Measurements from ENCODE around the gene PLET1.

PLET1 gene

GRCh38 chr11:112241486-112241885 lies 19.2 kb downstream of the PLET1 start:
- DNase-seq (ENCODE audit: low read depth in 2 of 2) = peak in 1 of 2 experiments; percentile 52

GRCh38 chr11:112238041-112238440 lies 22.6 kb downstream of the PLET1 start:
- no peak for DNase-seq (ENCODE audit: low read depth in 2 of 2)

- no peak for DNase-seq (ENCODE audit: low read depth in 2 of 2)
Observed at GRCh38 chr11:112237451-112237850, 23.2 kb downstream of the PLET1 start.

GRCh38 chr11:112235750-112236390 lies 24.8 kb downstream of the PLET1 start:
- no peak for DNase-seq (ENCODE audit: low read depth in 2 of 2)

- DNase-seq (ENCODE audit: low read depth in 2 of 2) = no peak
Observed at GRCh38 chr11:112231952-112232351, 28.7 kb downstream of the PLET1 start.

- DNase-seq (ENCODE audit: low read depth in 2 of 2) = peak; percentile 76 to 77
Observed at GRCh38 chr11:112229746-112230433, 30.8 kb downstream of the PLET1 start.

- DNase-seq (ENCODE audit: low read depth in 2 of 2) = no peak
Observed at GRCh38 chr11:112229159-112229558, 31.5 kb downstream of the PLET1 start.

- DNase-seq (ENCODE audit: low read depth in 2 of 2) = no peak
Observed at GRCh38 chr11:112228706-112229105, 32.0 kb downstream of the PLET1 start.

- DNase-seq (ENCODE audit: low read depth in 2 of 2) = no peak
Observed at GRCh38 chr11:112227471-112227870, 33.2 kb downstream of the PLET1 start.

- DNase-seq (ENCODE audit: low read depth in 2 of 2) = no peak
Observed at GRCh38 chr11:112226831-112227401, 33.7 kb downstream of the PLET1 start.

- peak; percentile 67 to 70 for DNase-seq (ENCODE audit: low read depth in 2 of 2)
Observed at GRCh38 chr11:112226062-112226830, 34.4 kb downstream of the PLET1 start, which contains the start of gene PTS. PTS (plus strand) TSS chr11:112226428; CDS start chr11:112226444, 16 bp downstream.

GRCh38 chr11:112225753-112226061 lies 35.0 kb downstream of the PLET1 start:
- DNase-seq (ENCODE audit: low read depth in 2 of 2) = no peak

GRCh38 chr11:112223754-112224532 lies 36.7 kb downstream of the PLET1 start:
- DNase-seq (ENCODE audit: low read depth in 2 of 2) = no peak

GRCh38 chr11:112223121-112223520 lies 37.5 kb downstream of the PLET1 start:
- no peak for DNase-seq (ENCODE audit: low read depth in 2 of 2)

GRCh38 chr11:112222303-112222702 lies 38.4 kb downstream of the PLET1 start:
- no peak for DNase-seq (ENCODE audit: low read depth in 2 of 2)

- DNase-seq (ENCODE audit: low read depth in 2 of 2) = no peak
Observed at GRCh38 chr11:112221274-112221835, 39.3 kb downstream of the PLET1 start.

- DNase-seq (ENCODE audit: low read depth in 2 of 2) = peak in 1 of 2 experiments; percentile 48
Observed at GRCh38 chr11:112219476-112220232, 41.0 kb downstream of the PLET1 start.

- peak in 1 of 2 experiments; percentile 24 for DNase-seq (ENCODE audit: low read depth in 2 of 2)
Observed at GRCh38 chr11:112216561-112217105, 44.0 kb downstream of the PLET1 start.

- no peak for DNase-seq (ENCODE audit: low read depth in 2 of 2)
Observed at GRCh38 chr11:112215621-112216020, 45.0 kb downstream of the PLET1 start.

- no peak for DNase-seq (ENCODE audit: low read depth in 2 of 2)
Observed at GRCh38 chr11:112213753-112214152, 46.9 kb downstream of the PLET1 start.

All from fibroblast of skin of left quadriceps (primary cell).